HepG2 (cell line): ENCODE data around the gene TGIF1. TPM values are rescaled to one million over a fixed set of nuclear protein-coding genes. Genes with fewer than 3 reads are reported as not detected.

ENCODE experiments used
- EEA1 ChIP-seq: sonication (generic); formaldehyde crosslinking; IDR thresholded peaks from 2 replicates; pipeline ENCODE4 v1.5.1; 2020; ENCODE audit warnings: mild to moderate bottlenecking, missing genetic modification reagents, borderline replicate concordance
- HIVEP1 ChIP-seq: sonication (generic); formaldehyde crosslinking; IDR thresholded peaks from 2 replicates; pipeline ENCODE4 v1.4.0; 2020; ENCODE audit warnings: mild to moderate bottlenecking, missing genetic modification reagents
- ISX ChIP-seq: sonication (generic); formaldehyde crosslinking; conservative IDR thresholded peaks from 2 replicates; pipeline ENCODE4 v1.5.0; 2020; ENCODE audit warnings: missing genetic modification reagents
- KDM3A ChIP-seq: IDR thresholded peaks from 2 replicates; pipeline ENCODE4 v1.6.1; 2018; ENCODE audit warnings: low read depth, missing compliant biosample characterization
- MYC ChIP-seq: sonication (generic); formaldehyde crosslinking; IDR thresholded peaks from 2 replicates; pipeline ENCODE4 v1.9.0; 2021; ENCODE audit warnings: missing genetic modification reagents, borderline replicate concordance
- NCOA1 ChIP-seq: sonication (generic); formaldehyde crosslinking; IDR thresholded peaks from 2 replicates; pipeline ENCODE4 v1.9.0; 2021; ENCODE audit warnings: missing genetic modification reagents
- NONO ChIP-seq, 2 experiments: fragments of 450-650 bp in 1 of 2; sonication (generic) in 1 of 2; formaldehyde crosslinking in 1 of 2; IDR thresholded peaks in 1 of 2; conservative IDR thresholded peaks in 1 of 2; 2 replicates each; pipeline versions ENCODE4 v1.6.1 to v1.8.0; 2017 to 2022; ENCODE audit warnings: mild to moderate bottlenecking in 1 of 2, missing genetic modification reagents in 1 of 2, moderate library complexity in 1 of 2
- REXO4 ChIP-seq: sonication (generic); formaldehyde crosslinking; IDR thresholded peaks from 2 replicates; pipeline ENCODE4 v1.8.0; 2022; ENCODE audit warnings: missing genetic modification reagents, mild to moderate bottlenecking, borderline replicate concordance
- SMAD1 ChIP-seq: sonication (generic); formaldehyde crosslinking; IDR thresholded peaks from 2 replicates; pipeline ENCODE4 v1.4.0; 2020; ENCODE audit warnings: missing genetic modification reagents, low read depth, mild to moderate bottlenecking, borderline replicate concordance
- SNAI1 ChIP-seq: sonication (generic); formaldehyde crosslinking; IDR thresholded peaks from 2 replicates; pipeline ENCODE4 v1.5.0; 2020; ENCODE audit warnings: mild to moderate bottlenecking, missing genetic modification reagents, borderline replicate concordance
- SPEN ChIP-seq: sonication (generic); formaldehyde crosslinking; IDR thresholded peaks from 2 replicates; pipeline ENCODE4 v1.5.1; 2020; ENCODE audit warnings: low read depth, mild to moderate bottlenecking, missing genetic modification reagents
- ZNF282 ChIP-seq: fragments of 450-650 bp; IDR thresholded peaks from 2 replicates; pipeline ENCODE4 v1.6.1; 2018; ENCODE audit not compliant: partially characterized antibody
- ZNF430 ChIP-seq: sonication (generic); formaldehyde crosslinking; IDR thresholded peaks from 2 replicates; pipeline ENCODE4 v1.9.0; 2021; ENCODE audit warnings: mild to moderate bottlenecking, missing genetic modification reagents
- ZNF501 ChIP-seq: sonication (generic); formaldehyde crosslinking; IDR thresholded peaks from 2 replicates; pipeline ENCODE4 v1.5.1; 2020; ENCODE audit warnings: mild to moderate bottlenecking, moderate library complexity, missing genetic modification reagents
- polyA plus RNA-seq, 8 experiments: library from polyadenylated mRNA; depleted of rRNA in 3 of 8; stranded (reverse) in 7 of 8; unstranded in 1 of 8; fragments of >200 nt; fragmentation: Illumina TruSeq in 4 of 8; extraction: Trizol in 4 of 8; gene quantifications; 2 replicates each; pipeline versions ENCODE4 v1.2.1 to v1.2.3, GENCODE V29; 2011 to 2016; ENCODE audit warnings: low read depth in 4 of 8, missing spikeins in 1 of 8, mixed read lengths in 1 of 8; ENCODE audit not compliant: insufficient read depth in 1 of 8
- total RNA-seq, 5 experiments: library from RNA; depleted of rRNA; stranded (reverse); fragments of >200 nt; fragmentation: Illumina TruSeq; extraction: Trizol; gene quantifications; 2 replicates each; pipeline ENCODE4 v1.2.3, GENCODE V29; 2016; ENCODE audit warnings: low read depth in 1 of 5
- TF ChIP-seq, protein P1 (sequence below): sonication (generic); formaldehyde crosslinking; IDR thresholded peaks from 2 replicates; pipeline ENCODE4 v1.8.0; 2022; ENCODE audit warnings: missing genetic modification reagents, mild to moderate bottlenecking, borderline replicate concordance
- TF ChIP-seq, protein P2 (sequence below): sonication (generic); formaldehyde crosslinking; IDR thresholded peaks from 2 replicates; pipeline ENCODE4 v1.4.0; 2020; ENCODE audit warnings: mild to moderate bottlenecking, low read depth, missing genetic modification reagents
- TF ChIP-seq, protein P3 (sequence below): sonication (generic); formaldehyde crosslinking; IDR thresholded peaks from 2 replicates; pipeline ENCODE4 v1.9.0; 2022; ENCODE audit warnings: missing genetic modification reagents, mild to moderate bottlenecking, borderline replicate concordance
- TF ChIP-seq, protein P4 (sequence below): sonication (generic); formaldehyde crosslinking; IDR thresholded peaks from 2 replicates; pipeline ENCODE4 v1.9.0; 2021; ENCODE audit warnings: missing genetic modification reagents, mild to moderate bottlenecking, borderline replicate concordance
- TF ChIP-seq, protein P5 (sequence below): sonication (generic); formaldehyde crosslinking; IDR thresholded peaks from 2 replicates; pipeline ENCODE4 v1.5.0; 2020; ENCODE audit warnings: mild to moderate bottlenecking, missing genetic modification reagents, borderline replicate concordance

TGIF1 gene
- total and polyA plus RNA-seq, 2 of the 13 experiments (the other 11 are each of a cell fraction or from before 2014, with no cell fraction given) = 50.0 to 76.1 TPM

DNA sequence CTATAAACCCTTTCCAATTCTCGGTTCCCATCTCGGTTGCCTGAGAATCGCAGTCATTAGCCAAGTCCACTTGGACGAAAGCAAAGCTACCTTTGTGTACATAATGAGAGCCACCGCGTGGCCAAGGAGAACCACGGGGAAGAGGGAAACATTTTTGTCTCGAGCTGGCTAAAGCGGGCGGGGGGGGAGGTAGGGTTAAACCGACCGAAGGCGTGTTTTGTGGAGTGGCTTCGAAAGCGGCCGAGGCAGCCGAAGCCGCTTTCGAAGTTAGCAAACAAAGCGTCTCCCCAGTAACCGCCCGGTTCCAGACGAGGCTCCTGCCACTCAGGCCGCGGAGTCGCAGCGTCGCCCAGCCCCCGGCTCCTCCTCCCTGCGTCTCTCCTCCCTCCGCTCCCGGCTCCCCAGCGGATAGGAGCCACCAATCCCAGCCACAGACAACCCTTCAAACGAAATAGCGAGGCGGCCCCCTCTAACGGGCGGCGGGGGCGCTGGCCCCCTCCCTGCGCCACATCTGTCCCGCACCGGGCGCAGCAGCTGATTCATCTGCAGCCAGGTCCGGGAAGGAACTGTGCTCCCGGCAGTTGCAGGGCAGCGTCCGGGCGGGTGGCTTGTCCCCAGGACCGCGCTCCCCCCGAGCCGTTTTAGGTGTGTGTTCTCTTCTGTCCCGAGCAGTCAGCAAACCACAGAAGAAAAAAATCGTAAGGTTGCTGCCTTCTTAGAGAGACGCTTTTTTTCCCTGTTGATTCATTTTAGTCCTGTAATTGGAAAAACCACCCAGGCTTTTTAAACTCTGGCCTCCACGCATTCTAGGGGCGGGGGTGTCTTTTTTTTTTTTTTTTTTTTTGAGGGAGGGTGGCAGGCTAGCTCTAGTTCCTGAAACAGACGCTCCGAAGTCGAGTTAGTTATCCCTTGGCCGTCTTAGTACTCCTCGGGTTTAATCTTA is 1.8 kb upstream of the TGIF1 start (continued):
- TF ChIP-seq, protein P1, sequence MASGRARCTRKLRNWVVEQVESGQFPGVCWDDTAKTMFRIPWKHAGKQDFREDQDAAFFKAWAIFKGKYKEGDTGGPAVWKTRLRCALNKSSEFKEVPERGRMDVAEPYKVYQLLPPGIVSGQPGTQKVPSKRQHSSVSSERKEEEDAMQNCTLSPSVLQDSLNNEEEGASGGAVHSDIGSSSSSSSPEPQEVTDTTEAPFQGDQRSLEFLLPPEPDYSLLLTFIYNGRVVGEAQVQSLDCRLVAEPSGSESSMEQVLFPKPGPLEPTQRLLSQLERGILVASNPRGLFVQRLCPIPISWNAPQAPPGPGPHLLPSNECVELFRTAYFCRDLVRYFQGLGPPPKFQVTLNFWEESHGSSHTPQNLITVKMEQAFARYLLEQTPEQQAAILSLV (CRISPR knock-in tag) = no peak
- TF ChIP-seq SPEN (CRISPR knock-in tag) (peak; percentile 21; the same call in 1 of the 2 replicates), REXO4 (CRISPR knock-in tag) (no peak), ZNF430 (peak; percentile 78), EEA1 (CRISPR knock-in tag) (no peak), ZNF501 (CRISPR knock-in tag) (peak; percentile 82), ZNF282 (peak; percentile 71), SMAD1 (CRISPR knock-in tag) (0 out of 2 replicates have a peak, but pooled peaks have one; percentile 48), KDM3A (no peak; the same call in 1 of the 2 replicates), NONO (IDR thresholded peaks at IDR 0.05) (no peak), NONO (CRISPR knock-in tag; conservative IDR thresholded peaks at IDR 0.05) (peak; percentile 87), NCOA1 (CRISPR knock-in tag) (no peak), MYC (peak; percentile 88; the same call in 1 of the 2 replicates), SNAI1 (CRISPR knock-in tag) (peak; percentile 86; the same call in 1 of the 2 replicates), ISX (no peak), HIVEP1 (CRISPR knock-in tag) (peak; percentile 66; the same call in 1 of the 2 replicates)
- TF ChIP-seq, protein P2, sequence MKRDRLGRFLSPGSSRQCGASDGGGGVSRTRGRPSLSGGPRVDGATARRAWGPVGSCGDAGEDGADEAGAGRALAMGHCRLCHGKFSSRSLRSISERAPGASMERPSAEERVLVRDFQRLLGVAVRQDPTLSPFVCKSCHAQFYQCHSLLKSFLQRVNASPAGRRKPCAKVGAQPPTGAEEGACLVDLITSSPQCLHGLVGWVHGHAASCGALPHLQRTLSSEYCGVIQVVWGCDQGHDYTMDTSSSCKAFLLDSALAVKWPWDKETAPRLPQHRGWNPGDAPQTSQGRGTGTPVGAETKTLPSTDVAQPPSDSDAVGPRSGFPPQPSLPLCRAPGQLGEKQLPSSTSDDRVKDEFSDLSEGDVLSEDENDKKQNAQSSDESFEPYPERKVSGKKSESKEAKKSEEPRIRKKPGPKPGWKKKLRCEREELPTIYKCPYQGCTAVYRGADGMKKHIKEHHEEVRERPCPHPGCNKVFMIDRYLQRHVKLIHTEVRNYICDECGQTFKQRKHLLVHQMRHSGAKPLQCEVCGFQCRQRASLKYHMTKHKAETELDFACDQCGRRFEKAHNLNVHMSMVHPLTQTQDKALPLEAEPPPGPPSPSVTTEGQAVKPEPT (CRISPR knock-in tag) = no peak
- TF ChIP-seq, protein P3, sequence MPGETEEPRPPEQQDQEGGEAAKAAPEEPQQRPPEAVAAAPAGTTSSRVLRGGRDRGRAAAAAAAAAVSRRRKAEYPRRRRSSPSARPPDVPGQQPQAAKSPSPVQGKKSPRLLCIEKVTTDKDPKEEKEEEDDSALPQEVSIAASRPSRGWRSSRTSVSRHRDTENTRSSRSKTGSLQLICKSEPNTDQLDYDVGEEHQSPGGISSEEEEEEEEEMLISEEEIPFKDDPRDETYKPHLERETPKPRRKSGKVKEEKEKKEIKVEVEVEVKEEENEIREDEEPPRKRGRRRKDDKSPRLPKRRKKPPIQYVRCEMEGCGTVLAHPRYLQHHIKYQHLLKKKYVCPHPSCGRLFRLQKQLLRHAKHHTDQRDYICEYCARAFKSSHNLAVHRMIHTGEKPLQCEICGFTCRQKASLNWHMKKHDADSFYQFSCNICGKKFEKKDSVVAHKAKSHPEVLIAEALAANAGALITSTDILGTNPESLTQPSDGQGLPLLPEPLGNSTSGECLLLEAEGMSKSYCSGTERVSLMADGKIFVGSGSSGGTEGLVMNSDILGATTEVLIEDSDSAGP = peak; percentile 84; the same call in 1 of the 2 replicates
- TF ChIP-seq, protein P4, sequence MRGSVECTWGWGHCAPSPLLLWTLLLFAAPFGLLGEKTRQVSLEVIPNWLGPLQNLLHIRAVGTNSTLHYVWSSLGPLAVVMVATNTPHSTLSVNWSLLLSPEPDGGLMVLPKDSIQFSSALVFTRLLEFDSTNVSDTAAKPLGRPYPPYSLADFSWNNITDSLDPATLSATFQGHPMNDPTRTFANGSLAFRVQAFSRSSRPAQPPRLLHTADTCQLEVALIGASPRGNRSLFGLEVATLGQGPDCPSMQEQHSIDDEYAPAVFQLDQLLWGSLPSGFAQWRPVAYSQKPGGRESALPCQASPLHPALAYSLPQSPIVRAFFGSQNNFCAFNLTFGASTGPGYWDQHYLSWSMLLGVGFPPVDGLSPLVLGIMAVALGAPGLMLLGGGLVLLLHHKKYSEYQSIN (CRISPR knock-in tag) = no peak
- TF ChIP-seq, protein P5, sequence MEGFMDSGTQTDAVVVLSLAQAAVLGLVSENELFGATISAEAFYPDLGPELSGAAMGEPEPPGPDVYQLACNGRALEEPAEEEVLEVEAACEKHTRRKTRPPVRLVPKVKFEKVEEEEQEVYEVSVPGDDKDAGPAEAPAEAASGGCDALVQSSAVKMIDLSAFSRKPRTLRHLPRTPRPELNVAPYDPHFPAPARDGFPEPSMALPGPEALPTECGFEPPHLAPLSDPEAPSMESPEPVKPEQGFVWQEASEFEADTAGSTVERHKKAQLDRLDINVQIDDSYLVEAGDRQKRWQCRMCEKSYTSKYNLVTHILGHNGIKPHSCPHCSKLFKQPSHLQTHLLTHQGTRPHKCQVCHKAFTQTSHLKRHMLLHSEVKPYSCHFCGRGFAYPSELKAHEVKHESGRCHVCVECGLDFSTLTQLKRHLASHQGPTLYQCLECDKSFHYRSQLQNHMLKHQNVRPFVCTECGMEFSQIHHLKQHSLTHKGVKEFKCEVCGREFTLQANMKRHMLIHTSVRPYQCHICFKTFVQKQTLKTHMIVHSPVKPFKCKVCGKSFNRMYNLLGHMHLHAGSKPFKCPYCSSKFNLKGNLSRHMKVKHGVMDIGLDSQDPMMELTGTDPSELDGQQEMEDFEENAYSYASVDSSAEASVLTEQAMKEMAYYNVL (CRISPR knock-in tag) = no peak; the same call in 1 of the 2 replicates
